ENCODE data around the gene RSPO3. TPM values are rescaled to one million over a fixed set of nuclear protein-coding genes. Genes with fewer than 3 reads are reported as not detected.
"Not testable (repeated sequence)": the region's sequence is repeated elsewhere in the genome, so short reads cannot be mapped to it uniquely, and the experiment has no call there.

Gene RSPO3
- total and polyA plus RNA-seq, 2 experiments from 2014 or later: 4.8 to 11.2 TPM

- no peak for DNase-seq (ENCODE audit: low spot score)
- no peaks in the 10 kb centered on the region for H3K4me1 ChIP-seq (ENCODE audit: insufficient read depth)
- no peaks in the 10 kb centered on the region for H3K27me3 ChIP-seq
- H3K4me3 ChIP-seq: no peak overlapping the region
- no peaks in the 10 kb centered on the region for H3K9me2 ChIP-seq (replicated peaks; ENCODE audit: insufficient read depth)
- no peaks in the 10 kb centered on the region for H3K79me2 ChIP-seq
- H3K36me3 ChIP-seq (replicated peaks; ENCODE audit: insufficient read depth, low read depth): no peaks in the 10 kb centered on the region
- no peak for TF ChIP-seq EZH2 (IDR thresholded peaks at IDR 0.05; ENCODE audit: borderline replicate concordance)
- no peak for TF ChIP-seq CTCF (IDR thresholded peaks at IDR 0.05; ENCODE audit: poor library complexity)
- TF ChIP-seq EZH2phosphoT487 (IDR thresholded peaks at IDR 0.05; ENCODE audit: low read depth, severe bottlenecking, unreplicated experiment): no peak
- H3K4me2 ChIP-seq: no peak overlapping the region
- H3K9me3 ChIP-seq (ENCODE audit: low read depth): no peaks in the 10 kb centered on the region
- H4K20me1 ChIP-seq (ENCODE audit: insufficient read depth, poor library complexity, severe bottlenecking): no peaks in the 10 kb centered on the region
- no peak overlapping the region for H3K27ac ChIP-seq
- no peak overlapping the region for H2AFZ ChIP-seq
Measured at GRCh38 chr6:127212376-127212775, 93.9 kb downstream of the RSPO3 start.

- H3K27ac ChIP-seq; H3K4me1 ChIP-seq (ENCODE audit: insufficient read depth); H3K4me2 ChIP-seq; H3K4me3 ChIP-seq; H4K20me1 ChIP-seq (ENCODE audit: insufficient read depth, poor library complexity, severe bottlenecking); H3K79me2 ChIP-seq; H3K9me3 ChIP-seq (ENCODE audit: low read depth); H2AFZ ChIP-seq; H3K27me3 ChIP-seq; H3K9me2 ChIP-seq (replicated peaks; ENCODE audit: insufficient read depth); H3K36me3 ChIP-seq (replicated peaks; ENCODE audit: insufficient read depth, low read depth); DNase-seq (ENCODE audit: low spot score): not testable (repeated sequence)
- WGBS (ENCODE audit: low lambda C conversion rate, missing lambda C conversion rate): 95% methylated on average over 13 of the region's 13 CpGs
Measured at GRCh38 chr6:127214032-127214431, 95.6 kb downstream of the RSPO3 start.

GRCh38 chr6:127214531-127214930 lies 96.1 kb downstream of the RSPO3 start:
- not testable (repeated sequence) for H3K9me2 ChIP-seq (replicated peaks; ENCODE audit: insufficient read depth); H3K4me3 ChIP-seq; DNase-seq (ENCODE audit: low spot score); H3K4me2 ChIP-seq; H3K27me3 ChIP-seq; H3K79me2 ChIP-seq; H3K36me3 ChIP-seq (replicated peaks; ENCODE audit: insufficient read depth, low read depth); H3K4me1 ChIP-seq (ENCODE audit: insufficient read depth); H3K9me3 ChIP-seq (ENCODE audit: low read depth); H2AFZ ChIP-seq; H4K20me1 ChIP-seq (ENCODE audit: insufficient read depth, poor library complexity, severe bottlenecking); H3K27ac ChIP-seq
- 97% methylated on average over 19 of the region's 31 CpGs for WGBS (ENCODE audit: low lambda C conversion rate, missing lambda C conversion rate)

- no peaks in the 10 kb centered on the region for H3K36me3 ChIP-seq (replicated peaks; ENCODE audit: insufficient read depth, low read depth)
Measured at GRCh38 chr6:127215931-127216330, 97.5 kb downstream of the RSPO3 start.

More at GRCh38 chr6:127215931-127216330, 97.5 kb downstream of the RSPO3 start:
- no peak for DNase-seq (ENCODE audit: low spot score)
- no peaks in the 10 kb centered on the region for H3K9me3 ChIP-seq (ENCODE audit: low read depth)
- no peaks in the 10 kb centered on the region for H3K79me2 ChIP-seq
- H3K9me2 ChIP-seq (replicated peaks; ENCODE audit: insufficient read depth): no peaks in the 10 kb centered on the region
- no peaks in the 10 kb centered on the region for H3K27me3 ChIP-seq
- peak overlapping the region; percentile 6 for H3K4me2 ChIP-seq
- H4K20me1 ChIP-seq (ENCODE audit: insufficient read depth, poor library complexity, severe bottlenecking): no peaks in the 10 kb centered on the region
- no peak overlapping the region for H2AFZ ChIP-seq
- TF ChIP-seq EZH2phosphoT487 (IDR thresholded peaks at IDR 0.05; ENCODE audit: low read depth, severe bottlenecking, unreplicated experiment) (no peak), EZH2 (IDR thresholded peaks at IDR 0.05; ENCODE audit: borderline replicate concordance) (no peak), CTCF (IDR thresholded peaks at IDR 0.05; ENCODE audit: poor library complexity) (no peak)
- no peak overlapping the region for H3K4me3 ChIP-seq
- H3K27ac ChIP-seq: no peak overlapping the region
- WGBS (ENCODE audit: low lambda C conversion rate, missing lambda C conversion rate): 82% methylated on average over 1 of the region's 1 CpG
- no peaks in the 10 kb centered on the region for H3K4me1 ChIP-seq (ENCODE audit: insufficient read depth)

Data from hepatocyte (in vitro differentiated cells).